GM23248 (cell line): ENCODE results near the gene CMTM6.

Experiments used
- EZH2 ChIP-seq: fragments of 200-600 bp; sonication (generic); IDR thresholded peaks from 2 replicates; pipeline ENCODE4 v1.6.1; 2018; ENCODE audit warnings: antibody characterized with exemption, mild to moderate bottlenecking; ENCODE audit not compliant: insufficient read depth, poor library complexity, severe bottlenecking
- EZH2phosphoT487 ChIP-seq: fragments of 200-600 bp; sonication (generic); IDR thresholded peaks from 2 replicates; pipeline ENCODE4 v1.6.1; 2018; ENCODE audit warnings: antibody characterized with exemption, moderate library complexity, mild to moderate bottlenecking, low read depth; ENCODE audit not compliant: insufficient read depth

GRCh38 chr3:32500231-32500630, 2.4 kb downstream of the CMTM6 start:
- TF ChIP-seq EZH2 (no peak), EZH2phosphoT487 (no peak)
